CD4-positive, alpha-beta T cell treated with Interferon gamma for 1 hour (primary cell): Measurements from ENCODE around the gene CPZ.

ENCODE experiments used
- DNase-seq: peaks from one replicate; pipeline ENCODE4 v3.0.0-alpha.2; 2020

The CPZ gene

DNA sequence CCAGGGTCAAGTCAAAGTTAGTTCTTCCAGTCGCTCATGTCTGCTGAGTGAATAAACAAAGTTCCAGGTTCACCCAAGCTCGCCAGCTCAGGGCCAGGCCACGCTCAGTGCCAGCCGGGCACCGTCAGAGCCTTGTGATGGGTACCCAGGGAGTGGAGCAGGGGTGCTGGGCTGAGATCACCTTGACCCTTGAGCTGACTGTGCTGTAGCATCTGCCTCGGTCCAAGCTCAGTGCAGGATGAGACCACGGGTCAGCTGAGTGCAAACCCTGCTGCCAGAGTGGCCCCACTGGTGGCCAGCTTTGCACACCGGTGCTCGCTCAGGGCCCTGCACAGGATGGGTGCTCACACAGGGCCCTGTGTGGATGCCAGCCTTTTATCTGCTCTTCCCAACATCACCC is 4.3 kb downstream of the CPZ start:
- DNase-seq: no peak

DNA sequence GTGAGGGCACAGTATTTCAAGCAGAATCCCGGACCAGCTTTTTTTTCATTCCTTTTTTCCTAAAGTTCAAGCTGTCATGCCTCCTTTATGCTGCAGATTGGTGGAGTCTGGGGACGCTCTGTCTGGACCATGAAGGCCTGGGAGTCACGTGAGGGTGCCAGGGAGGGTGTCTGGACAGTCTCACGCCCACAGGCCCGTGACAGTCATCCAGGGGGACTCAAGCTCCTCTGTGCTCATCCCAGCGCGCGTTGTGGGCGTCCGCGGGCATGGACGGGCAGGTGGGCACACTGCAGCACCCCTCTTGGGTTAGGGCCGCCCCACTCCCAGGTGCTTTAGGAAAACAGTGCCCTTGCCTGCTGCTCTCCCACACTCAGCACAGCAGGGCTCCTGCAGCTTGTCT is 4.8 kb downstream of the CPZ start:
- DNase-seq: no peak

DNA sequence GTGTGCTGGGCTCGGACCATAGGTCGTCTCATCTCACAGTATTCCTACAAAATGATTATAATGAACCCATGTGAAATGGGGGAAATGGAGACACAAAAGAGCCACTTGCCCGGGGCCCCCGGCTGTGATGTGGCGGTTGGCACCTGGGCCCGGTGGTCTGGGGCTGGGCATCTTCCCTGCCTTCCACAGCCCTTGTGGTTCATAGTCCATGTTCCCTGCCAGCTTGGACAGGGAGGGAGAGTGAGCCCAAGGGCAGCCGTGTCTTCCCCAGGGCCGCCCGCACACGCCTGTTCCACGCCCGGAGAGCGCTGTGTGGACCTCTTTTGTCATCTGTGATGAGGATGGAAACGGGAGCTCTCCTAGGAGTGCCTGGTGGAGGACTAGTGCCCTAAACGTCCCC is 5.2 kb downstream of the CPZ start:
- no peak for DNase-seq

DNA sequence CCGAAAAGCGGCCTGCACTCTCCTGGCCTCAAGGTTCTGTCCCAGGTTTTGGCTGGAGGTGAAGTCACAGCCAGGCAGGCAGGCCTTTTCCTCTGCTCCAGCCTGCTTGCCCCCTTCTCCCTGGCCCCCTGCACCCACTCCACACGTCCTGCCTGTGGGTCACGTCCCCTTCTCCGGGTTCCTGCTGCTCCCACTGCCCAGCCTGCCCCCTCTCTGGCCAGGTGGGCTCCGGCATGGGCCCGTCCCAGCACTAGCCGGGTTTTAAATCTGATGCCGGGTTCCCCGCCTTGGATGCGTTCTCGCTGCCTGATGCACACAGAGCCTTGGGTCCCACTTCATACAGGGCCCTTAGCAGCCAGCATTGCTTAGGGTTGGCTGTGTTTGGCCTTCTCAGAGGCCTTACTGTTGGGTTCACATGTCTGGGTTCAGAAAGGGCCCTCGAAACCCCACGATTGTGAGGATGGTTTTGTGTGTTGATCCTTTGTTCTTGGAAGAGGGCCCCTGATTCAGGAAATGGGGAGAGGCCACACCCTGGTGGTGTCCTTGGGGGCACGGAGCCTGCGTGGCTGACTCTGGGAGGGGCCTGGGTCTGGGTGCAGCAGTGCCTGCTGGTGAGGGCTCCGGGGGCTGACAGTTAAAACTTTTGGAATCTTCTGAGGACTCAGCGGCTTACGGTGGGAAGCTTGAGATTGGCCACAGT is 6.0 kb downstream of the CPZ start:
- no peak for DNase-seq

DNA sequence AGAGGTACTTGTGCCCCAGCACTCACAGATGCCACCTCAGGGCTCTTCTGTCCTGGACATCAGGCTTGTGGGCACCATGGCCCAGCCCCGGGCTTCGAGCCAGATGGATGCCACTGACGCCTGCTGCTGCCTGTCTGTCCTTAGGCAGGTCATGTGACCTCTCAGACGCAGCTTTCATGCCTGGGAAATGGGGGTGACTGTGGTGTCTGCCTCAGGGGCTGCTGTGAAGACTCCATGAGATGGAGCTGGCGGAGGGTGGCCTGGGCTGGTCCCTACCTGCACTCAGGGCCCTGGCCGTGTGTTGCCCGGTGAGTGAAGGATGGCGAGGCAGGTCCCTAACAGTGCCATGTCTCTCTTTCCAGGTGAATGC is 6.5 kb downstream of the CPZ start:
- no peak for DNase-seq

DNA sequence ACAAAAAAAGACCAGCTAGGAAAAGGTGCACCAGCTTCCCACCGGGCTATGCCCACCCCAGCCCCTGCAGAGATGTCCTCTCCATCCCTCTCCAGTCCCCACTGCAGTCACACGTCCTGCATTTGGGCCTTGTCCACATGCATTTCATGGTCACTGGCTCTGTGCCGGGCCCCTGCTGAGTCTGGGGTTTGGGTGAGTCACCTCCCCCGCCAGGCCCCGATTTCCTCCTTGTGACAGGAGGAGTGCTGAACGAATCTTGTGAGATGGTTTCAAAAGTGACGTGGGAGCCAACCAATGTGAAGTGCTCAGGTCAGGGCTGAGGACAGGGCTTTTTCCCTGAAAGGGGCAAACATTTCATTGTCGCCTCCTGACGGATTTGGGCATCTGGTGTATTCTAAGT is 7.1 kb downstream of the CPZ start:
- no peak for DNase-seq

DNA sequence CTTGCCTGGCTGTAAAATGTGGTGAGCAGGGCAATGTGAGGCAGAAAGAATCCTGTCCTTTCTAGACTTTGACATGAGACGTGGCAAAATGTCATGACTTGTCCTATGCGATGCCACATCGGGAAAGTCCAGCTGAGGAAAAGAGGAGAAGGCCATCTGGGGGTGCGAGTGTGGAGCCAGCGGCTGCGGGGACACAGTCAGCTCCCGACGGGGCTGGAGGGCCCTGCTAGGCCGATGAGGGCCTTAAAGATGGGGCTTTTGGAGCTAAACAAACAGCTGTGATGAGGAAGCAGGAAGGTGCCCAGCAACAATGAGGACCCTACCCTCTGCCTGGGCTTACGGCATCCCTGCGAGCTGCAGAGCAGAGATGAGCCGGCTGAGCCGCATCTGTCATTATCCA is 7.7 kb downstream of the CPZ start:
- no peak for DNase-seq

DNA sequence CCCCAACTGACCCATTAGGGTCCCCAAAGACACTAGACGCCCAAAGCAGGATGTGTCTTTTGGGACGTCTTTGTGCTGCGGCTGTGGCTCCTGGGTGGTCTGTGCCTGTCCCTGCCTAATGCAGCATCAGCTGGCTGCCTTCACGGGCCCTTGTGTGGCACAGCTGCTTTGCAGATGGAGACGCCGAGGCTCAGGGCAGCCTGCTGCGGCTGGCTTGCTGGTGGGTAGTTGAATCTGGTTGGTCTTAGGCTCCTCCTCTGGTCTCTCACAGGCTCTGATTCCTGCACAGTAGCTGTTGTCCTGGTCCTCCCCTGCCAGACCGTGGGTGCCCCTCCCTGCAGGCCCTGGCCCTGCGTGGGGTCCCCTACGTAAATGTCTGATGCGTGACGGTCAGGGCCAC is 8.1 kb downstream of the CPZ start:
- DNase-seq: no peak

DNA sequence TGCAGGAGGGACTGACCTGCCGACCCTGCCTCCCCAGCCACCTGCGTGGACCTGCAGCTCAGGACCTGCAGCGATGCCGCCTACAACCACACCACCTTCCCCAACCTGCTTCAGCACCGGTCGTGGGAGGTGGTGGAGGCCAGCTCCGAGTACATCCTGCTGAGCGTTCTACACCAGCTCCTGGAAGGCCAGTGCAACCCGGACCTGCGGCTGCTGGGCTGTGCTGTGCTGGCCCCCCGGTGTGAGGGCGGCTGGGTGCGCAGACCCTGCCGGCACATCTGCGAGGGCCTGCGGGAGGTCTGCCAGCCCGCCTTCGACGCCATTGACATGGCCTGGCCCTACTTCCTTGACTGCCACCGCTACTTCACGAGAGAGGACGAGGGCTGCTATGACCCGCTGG is 8.5 kb downstream of the CPZ start:
- DNase-seq: no peak

DNA sequence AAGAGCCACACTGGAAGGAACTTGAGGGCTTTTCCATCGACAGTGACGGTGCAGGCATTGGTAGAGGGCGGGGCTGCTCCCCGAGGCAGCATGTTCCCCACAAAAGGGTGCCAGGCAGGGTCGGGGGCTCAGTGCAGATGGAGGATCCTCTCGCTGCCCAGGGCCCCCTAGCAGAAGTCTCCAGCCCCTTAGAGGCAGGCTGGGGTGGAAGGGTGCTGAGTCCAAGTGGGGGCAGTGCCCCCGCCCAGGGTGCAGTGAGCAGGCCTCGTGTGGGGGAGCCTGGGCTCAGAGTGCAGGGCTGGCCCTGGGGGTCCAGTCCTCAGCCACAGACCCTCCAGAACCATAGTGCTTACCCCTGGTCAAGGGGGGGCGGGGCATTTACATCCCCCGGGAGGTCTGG is 9.0 kb downstream of the CPZ start:
- DNase-seq: no peak

DNA sequence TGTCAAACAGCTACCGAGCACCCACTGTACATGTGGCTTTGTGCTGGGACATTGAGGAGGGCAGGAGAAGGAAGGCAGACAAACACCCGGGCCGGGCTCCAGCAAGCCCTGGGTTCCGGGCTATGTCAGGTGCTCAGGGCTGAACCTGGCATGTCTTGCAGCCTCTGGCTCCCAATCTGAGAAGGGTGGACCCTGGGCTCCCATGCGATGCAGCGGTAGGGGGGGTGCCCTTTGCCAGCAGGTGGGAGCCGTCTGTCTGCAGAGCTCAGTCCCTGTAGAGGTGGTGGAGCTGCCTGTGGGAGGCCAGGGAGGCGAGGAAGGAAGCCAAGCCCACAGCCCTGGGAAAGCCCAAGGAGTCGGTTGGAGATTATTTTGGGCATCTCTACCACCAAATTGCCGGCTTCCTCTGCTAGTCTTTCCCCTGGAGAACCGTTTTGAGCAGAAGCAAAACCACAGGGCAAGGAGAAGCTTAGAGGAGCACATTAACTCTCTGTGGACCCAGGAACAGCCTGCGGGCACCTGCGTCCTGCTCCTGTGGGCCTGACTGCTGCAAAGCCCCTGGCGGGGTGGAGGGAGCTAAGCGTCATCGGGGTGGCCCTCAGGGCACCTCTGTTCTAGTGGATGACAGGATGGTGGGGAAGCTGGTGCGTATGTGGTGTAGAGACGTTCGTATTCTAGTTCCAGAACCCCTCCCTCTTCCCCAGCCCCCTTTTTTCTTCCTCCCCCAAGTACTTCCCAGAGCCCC is 10.3 kb downstream of the CPZ start:
- no peak for DNase-seq

DNA sequence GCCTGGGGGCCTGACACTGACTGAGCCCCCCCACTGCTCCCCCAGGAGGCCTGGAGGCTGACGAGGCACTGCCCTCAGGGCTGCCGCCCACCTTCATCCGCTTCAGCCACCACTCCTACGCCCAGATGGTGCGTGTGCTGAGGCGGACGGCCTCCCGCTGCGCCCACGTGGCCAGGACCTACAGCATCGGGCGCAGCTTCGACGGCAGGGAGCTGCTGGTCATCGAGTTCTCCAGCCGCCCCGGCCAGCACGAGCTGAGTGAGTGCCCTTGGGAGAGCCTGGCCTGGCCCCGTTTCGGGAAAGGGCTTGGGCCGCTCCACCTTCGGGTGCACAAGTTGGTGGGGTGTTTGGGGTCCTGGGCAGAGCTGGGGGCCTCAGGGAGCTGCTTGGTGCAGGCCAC is 11.4 kb downstream of the CPZ start:
- DNase-seq: no peak

DNA sequence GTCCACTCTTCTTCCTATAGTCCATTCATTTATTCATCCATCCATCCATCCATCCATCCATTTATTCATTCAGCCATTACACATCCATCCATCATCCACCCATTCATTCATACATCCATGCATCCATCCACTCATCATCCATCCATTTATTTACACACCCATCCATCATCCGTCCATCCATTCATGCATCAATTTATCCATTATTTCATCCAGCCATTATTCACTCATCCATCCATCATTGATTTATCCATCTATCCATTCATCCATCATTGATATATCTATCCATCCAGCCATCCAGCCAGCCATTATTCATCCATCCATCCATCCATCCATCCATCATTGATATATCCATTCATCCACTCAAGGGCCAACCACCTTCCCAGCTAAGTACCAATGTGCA is 12.7 kb downstream of the CPZ start:
- no peak for DNase-seq

DNA sequence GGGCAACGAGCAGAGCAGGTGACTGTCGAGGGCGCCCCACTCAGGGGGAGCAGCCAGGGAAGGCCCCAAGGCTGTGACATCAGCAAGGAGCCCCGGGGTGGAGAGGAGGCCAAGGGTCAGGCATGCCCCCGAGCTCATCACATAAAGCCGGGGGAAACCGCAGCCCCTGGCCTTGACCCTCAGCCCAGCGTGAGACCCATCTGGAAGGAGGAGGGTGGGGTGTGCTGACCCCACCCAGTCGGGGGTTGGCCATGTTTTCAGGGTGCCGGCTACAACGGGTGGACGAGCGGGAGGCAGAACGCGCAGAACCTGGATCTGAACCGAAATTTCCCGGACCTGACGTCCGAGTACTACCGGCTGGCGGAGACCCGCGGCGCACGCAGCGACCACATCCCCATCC is 13.9 kb downstream of the CPZ start:
- DNase-seq: no peak

DNA sequence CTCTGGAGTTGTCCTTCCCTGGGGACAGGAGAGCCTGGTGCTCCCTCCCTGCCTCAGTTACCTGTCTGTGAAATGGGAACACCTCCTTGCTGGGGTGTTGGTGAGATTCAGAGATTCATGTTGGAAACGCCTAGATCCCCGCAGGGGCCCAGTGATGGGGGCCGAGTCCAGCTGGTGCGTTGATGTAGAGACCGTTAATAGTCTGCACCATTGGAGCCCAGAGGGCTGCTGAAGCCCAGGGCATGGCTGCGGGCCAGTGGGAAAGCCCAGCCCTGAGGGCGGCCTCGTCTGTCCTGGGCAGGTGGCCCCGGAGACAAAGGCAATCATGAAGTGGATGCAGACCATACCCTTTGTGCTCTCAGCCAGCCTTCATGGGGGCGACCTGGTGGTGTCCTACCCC is 14.4 kb downstream of the CPZ start:
- DNase-seq: no peak

DNA sequence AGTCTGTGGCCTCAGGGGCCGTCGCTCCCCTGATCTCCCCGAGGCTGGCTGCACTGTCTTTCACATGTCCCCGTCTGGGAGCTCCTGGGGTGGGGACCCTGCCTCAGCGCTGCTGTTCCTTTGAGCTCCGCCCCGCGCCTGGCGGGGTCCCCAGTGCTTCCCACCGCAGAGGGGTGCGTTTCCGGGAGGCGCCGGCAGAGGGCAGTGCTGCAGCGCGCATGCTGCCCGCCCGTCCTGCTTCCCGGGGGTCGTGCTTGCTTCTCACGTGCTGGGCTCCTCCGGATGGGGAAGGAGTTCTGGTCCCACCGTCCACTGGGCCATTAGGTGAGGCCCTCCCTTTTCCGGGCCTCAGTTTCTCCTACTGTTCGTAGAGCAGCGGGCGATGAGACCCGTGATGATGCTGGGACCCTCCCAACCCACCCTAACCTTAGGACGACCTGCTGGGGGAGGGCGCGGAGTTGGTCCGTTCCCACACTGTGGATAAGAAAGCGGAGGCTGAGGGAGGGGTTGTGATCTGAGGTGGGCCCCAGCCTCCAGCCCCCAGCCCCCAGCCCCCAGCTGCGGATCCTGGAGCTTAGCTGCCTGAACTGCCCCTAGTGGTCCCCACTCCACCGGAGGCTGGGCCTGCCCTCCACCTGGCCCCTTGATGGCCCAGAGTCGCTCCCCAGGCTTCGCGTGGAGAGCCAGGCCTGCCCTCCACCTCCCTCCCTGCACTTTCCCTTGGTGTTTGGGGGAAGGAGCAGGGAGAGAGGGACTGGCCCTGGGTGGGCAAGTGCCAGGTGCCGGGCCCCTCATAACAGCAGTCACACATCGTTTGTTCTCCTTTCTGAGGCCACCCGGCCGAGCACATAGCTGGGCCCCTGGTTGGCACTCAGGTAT is 15.3 kb downstream of the CPZ start:
- no peak for DNase-seq

DNA sequence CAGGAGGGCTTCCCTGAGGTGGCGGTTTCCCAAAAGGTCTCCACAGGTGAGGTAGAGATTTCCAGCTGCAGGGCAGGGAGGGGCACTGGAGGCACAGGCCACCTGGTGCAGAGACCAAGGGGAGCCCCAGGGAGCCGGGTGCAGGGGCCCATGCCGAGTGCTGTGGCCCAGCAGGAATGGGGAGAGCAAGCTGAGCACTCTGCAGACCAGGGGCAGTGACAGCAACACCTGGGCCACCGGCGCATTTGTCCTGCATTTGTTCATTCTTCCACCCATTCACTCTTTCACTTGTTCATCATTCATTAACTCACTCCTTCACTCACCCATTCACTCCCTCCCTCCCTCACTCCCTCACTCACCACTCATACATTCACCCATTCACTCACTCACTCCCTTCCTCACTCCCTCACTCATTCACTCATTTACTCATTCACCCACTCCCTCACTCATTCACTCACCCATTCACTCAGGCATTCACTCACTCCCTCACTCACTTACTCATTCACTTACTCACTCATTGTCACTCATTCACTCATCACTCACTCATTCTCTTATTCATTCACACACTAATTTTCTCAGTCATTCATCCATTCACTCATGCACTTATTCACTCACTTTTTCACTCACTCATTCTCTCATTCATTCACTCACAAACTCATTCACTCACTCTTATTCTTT is 16.3 kb downstream of the CPZ start:
- no peak for DNase-seq

DNA sequence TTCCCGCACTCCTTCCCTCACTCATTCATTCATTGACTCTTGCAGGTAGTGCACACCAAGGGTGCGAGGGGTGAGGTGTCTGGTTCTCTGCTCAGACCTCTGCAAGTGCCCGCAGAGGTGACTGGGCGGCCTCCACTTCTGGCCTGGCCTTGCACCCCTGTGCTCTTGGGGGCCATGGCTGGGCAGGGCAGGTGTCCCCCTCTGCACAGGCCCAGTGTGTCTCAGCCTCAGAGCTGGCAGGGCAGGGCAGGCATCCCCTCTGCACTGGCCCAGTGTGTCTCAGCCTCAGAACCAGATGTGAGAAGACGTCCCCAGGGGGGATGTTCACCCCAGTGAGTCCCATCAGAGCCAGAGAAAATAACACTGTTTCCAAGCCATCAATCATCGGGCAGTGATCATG is 16.8 kb downstream of the CPZ start:
- no peak for DNase-seq

DNA sequence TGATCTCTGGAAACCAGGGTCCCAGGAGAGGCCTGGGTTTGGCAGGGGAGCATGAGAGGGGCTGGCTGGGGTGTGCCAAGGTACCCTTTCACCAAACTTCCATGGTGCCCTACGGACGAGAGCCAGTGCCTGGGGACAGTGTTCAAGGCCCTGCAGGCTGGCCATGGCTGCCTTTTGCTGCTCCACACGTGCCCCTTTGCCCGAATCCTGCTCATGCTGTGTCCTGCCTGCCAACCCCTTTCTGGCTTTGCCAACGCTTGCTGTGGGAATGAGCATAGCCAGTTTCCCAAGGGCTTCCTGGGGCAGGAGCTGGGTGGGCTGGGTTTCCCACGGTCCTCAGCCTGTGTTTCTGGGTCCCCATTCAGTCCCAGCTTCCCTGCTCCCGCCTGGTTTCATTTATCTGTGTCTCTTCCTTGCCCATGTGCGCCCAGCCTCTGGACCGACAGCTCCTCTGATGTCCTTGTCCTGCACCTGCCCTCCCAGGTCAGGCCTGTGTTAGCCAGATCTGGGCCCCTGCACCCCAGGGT is 17.3 kb downstream of the CPZ start:
- DNase-seq: no peak

DNA sequence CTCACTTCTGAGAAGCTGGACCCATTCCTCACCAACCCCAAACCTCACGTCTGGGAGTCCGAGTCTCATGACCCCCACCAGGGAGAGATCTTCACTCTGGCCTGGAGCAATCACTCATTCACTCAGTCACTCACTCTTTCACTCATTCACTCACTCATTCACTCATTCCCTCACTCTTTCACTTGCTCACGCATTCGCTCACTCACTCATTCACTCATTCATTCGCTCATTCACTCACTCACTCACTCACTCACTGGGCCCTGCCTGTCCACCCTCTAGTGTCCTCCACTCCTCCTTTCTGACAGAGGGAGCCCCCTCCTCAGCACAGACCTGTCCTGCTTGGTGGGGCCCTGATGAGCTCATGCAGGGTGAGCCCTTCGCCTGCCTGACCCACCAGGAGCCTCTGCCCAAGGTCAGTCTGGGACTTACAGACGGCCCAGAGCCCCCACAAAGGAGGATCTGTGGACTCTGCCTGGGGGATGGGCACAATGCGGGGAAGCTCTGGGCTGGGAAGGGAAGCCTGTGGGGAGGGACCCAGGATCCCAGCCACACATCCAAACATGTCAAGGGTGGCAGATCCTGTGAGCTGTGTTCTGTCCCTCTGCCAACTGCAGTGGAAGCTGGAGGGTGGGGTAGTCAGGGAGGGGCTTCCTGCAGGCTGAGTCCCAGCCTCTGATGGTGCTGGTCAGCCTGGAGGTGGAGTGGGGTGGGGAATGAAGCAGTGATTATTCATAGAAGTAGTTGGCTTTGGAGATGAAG is 18.5 kb downstream of the CPZ start:
- DNase-seq: no peak

DNA sequence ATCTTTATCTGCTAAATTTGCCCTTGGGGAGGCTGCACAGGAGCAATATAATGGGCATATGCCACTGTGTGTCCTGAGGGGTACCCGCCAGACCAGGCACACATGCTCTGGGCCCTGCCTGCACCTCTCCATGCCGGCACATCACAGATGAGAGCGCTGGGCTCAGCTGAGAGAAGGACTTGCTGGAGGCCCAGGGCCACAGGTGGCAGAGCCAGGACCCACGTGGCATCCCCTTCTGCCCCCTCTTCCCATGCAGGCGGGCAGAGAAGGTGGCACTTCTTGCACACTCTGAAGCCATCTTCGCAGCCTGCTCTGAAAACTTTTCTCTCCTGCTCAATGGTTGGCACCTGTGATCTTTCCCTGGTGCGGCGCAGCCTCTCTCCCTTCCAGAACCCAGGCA is 20.1 kb downstream of the CPZ start:
- no peak for DNase-seq
